Measurements from ENCODE around the gene RGS13.

RGS13 gene

GRCh38 chr1:192620071-192620635 is 15.8 kb upstream of the RGS13 start:
- in situ Hi-C loops (cut with MboI; ENCODE audit: low pct_unique_long_range_greater_than_20kb, low sequenced_read_pairs, unreplicated experiment): no loop called here
- no peak for DNase-seq (ENCODE audit: low spot score)
- no peak for TF ChIP-seq CTCF (IDR thresholded peaks at IDR 0.05; ENCODE audit: extremely low read depth, insufficient read depth, missing control alignments)

- no peak for TF ChIP-seq CTCF (IDR thresholded peaks at IDR 0.05; ENCODE audit: extremely low read depth, insufficient read depth, missing control alignments)
- in situ Hi-C loops (cut with MboI; ENCODE audit: low pct_unique_long_range_greater_than_20kb, low sequenced_read_pairs, unreplicated experiment): no loop called here
- no peak for DNase-seq (ENCODE audit: low spot score)
Measured at GRCh38 chr1:192626366-192627179, 9.4 kb upstream of the RGS13 start.

GRCh38 chr1:192627901-192628300 is 8.0 kb upstream of the RGS13 start:
- no peak for TF ChIP-seq CTCF (IDR thresholded peaks at IDR 0.05; ENCODE audit: extremely low read depth, insufficient read depth, missing control alignments)
- in situ Hi-C loops (cut with MboI; ENCODE audit: low pct_unique_long_range_greater_than_20kb, low sequenced_read_pairs, unreplicated experiment): no loop called here
- no peak for DNase-seq (ENCODE audit: low spot score)

GRCh38 chr1:192628396-192629057 is 7.4 kb upstream of the RGS13 start:
- no peak for TF ChIP-seq CTCF (IDR thresholded peaks at IDR 0.05; ENCODE audit: extremely low read depth, insufficient read depth, missing control alignments)
- DNase-seq (ENCODE audit: low spot score): no peak
- in situ Hi-C loops (cut with MboI; ENCODE audit: low pct_unique_long_range_greater_than_20kb, low sequenced_read_pairs, unreplicated experiment): no loop called here

GRCh38 chr1:192629612-192630011 is 6.3 kb upstream of the RGS13 start:
- TF ChIP-seq CTCF (IDR thresholded peaks at IDR 0.05; ENCODE audit: extremely low read depth, insufficient read depth, missing control alignments): no peak
- in situ Hi-C loops (cut with MboI; ENCODE audit: low pct_unique_long_range_greater_than_20kb, low sequenced_read_pairs, unreplicated experiment): no loop called here
- DNase-seq (ENCODE audit: low spot score): no peak

GRCh38 chr1:192630521-192631287 is 5.2 kb upstream of the RGS13 start:
- DNase-seq (ENCODE audit: low spot score): no peak
- in situ Hi-C loops (cut with MboI; ENCODE audit: low pct_unique_long_range_greater_than_20kb, low sequenced_read_pairs, unreplicated experiment): no loop called here
- no peak for TF ChIP-seq CTCF (IDR thresholded peaks at IDR 0.05; ENCODE audit: extremely low read depth, insufficient read depth, missing control alignments)
